Mononuclear cell (primary cell): ENCODE results near the gene HEPACAM. TPM values are rescaled to one million over a fixed set of nuclear protein-coding genes. Genes with fewer than 3 reads are reported as not detected.

Source experiments
- H3K27me3 ChIP-seq: 2 replicates; pipeline ENCODE4 v1.6.0; 2011; ENCODE audit warnings: low read length, control low read depth; ENCODE audit not compliant: insufficient read depth
- H3K4me1 ChIP-seq: 2 replicates; pipeline ENCODE4 v1.5.1; 2011; ENCODE audit warnings: mild to moderate bottlenecking, low read length, control low read depth; ENCODE audit not compliant: insufficient read depth
- H3K4me3 ChIP-seq: 2 replicates; pipeline ENCODE4 v1.5.1; 2011; ENCODE audit warnings: mild to moderate bottlenecking, low read length, moderate library complexity
- H3K9me3 ChIP-seq: 2 replicates; pipeline ENCODE4 v1.5.1; 2011; ENCODE audit warnings: low read depth, mild to moderate bottlenecking, control low read depth, low read length
- total RNA-seq: library from RNA; depleted of rRNA; stranded (reverse); fragments of >200 nt; gene quantifications from one replicate; pipeline ENCODE4 v1.2.3, GENCODE V29; 2012

The HEPACAM gene
- total RNA-seq, 1 donor, result 0.10 TPM

GRCh38 chr11:124889191-124890091, 46.4 kb downstream of the HEPACAM start:
- H3K4me3 ChIP-seq, result no peak overlapping the region
- no peaks in the 10 kb centered on the region for H3K27me3 ChIP-seq
- H3K9me3 ChIP-seq, result no peaks in the 10 kb centered on the region
- H3K4me1 ChIP-seq, result peaks cover 3% of the 10 kb centered on the region

- Histone ChIP-seq H3K9me3 (no peaks in the 10 kb centered on the region), H3K4me1 (peaks cover 3% of the 10 kb centered on the region), H3K27me3 (no peaks in the 10 kb centered on the region), H3K4me3 (no peak overlapping the region)
These were observed 48.2 kb downstream of the HEPACAM start for GRCh38 chr11:124887667-124888013.

GRCh38 chr11:124886978-124887666, 48.7 kb downstream of the HEPACAM start:
- no peak overlapping the region for H3K4me3 ChIP-seq
- no peaks in the 10 kb centered on the region for H3K27me3 ChIP-seq
- no peaks in the 10 kb centered on the region for H3K9me3 ChIP-seq
- H3K4me1 ChIP-seq, result peaks cover 3% of the 10 kb centered on the region

DNA sequence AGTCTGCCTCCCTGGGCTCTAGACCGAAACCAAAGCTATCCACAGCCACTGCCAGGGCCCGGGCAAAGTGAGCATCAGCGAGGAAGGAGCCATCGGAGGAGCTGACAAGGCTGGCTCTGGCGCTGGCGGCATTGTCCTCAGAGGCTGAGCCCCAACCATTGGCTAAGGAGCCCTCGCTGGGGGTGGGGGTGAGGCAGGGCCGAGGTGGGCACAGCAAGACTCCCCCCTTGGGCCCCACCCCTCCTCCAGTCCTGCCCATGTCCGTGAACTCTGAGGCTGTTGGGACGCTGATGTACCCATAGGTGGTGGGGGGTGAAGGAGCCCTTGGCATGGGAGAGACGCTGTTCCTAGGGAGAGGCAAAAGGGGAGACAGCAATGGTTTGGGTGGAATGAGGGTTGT, 49.4 kb downstream of the HEPACAM start:
- Histone ChIP-seq H3K4me3 (no peak overlapping the region), H3K9me3 (no peaks in the 10 kb centered on the region), H3K27me3 (no peaks in the 10 kb centered on the region), H3K4me1 (peaks cover 3% of the 10 kb centered on the region)

- Histone ChIP-seq H3K4me1 (peaks cover 3% of the 10 kb centered on the region), H3K9me3 (no peaks in the 10 kb centered on the region), H3K27me3 (no peaks in the 10 kb centered on the region), H3K4me3 (no peak overlapping the region)
These were observed 50.9 kb downstream of the HEPACAM start for GRCh38 chr11:124884869-124885479.

- Histone ChIP-seq H3K9me3 (no peaks in the 10 kb centered on the region), H3K4me3 (no peak overlapping the region), H3K27me3 (no peaks in the 10 kb centered on the region), H3K4me1 (no peaks in the 10 kb centered on the region)
These were observed 51.5 kb downstream of the HEPACAM start for GRCh38 chr11:124884340-124884739.

GRCh38 chr11:124882339-124883071, 53.3 kb downstream of the HEPACAM start:
- H3K27me3 ChIP-seq, result peaks cover 4% of the 10 kb centered on the region
- peaks cover 2% of the 10 kb centered on the region for H3K4me1 ChIP-seq
- H3K9me3 ChIP-seq, result no peaks in the 10 kb centered on the region
- no peak overlapping the region for H3K4me3 ChIP-seq

DNA sequence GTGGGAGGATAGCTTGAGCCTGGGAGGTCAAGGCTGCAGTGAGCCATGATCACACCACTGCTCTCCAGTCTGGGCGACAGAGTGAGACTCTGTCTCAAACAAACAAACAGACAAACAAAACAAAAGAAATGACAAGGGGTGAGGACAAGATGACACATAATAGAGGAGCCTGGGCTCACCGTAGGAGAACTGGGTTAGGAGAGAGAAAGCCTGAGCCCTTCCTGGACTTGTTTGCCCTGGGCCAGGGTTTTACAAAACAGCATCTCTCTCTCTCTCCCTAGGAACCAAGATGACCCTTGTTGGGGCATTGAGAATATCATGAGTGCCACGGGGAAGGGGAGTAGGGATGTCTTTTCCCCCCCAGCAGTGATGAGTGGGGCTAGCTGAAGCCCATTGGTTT, 54.9 kb downstream of the HEPACAM start:
- H3K4me1 ChIP-seq, result peaks cover 14% of the 10 kb centered on the region
- H3K4me3 ChIP-seq, result no peak overlapping the region
- H3K27me3 ChIP-seq, result peaks cover 4% of the 10 kb centered on the region
- no peaks in the 10 kb centered on the region for H3K9me3 ChIP-seq

DNA sequence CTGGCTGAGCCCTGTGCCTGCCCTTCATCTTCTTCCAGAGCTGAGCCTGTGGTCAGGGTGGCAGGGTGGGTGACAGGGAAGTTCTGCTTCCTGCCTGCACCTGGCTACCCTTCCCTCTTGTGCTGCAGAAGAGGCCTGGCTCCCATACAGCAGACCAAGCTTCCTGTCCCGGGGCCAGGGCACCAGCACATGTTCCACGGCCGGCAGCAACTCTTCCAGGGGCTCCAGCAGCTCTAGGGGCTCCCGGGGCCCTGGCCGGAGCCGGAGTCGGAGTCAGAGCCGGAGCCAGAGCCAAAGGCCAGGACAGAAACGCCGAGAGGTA, 55.6 kb downstream of the HEPACAM start:
- peaks cover 7% of the 10 kb centered on the region for H3K27me3 ChIP-seq
- H3K4me1 ChIP-seq, result peaks cover 18% of the 10 kb centered on the region
- H3K4me3 ChIP-seq, result no peak overlapping the region
- H3K9me3 ChIP-seq, result no peaks in the 10 kb centered on the region

- Histone ChIP-seq H3K4me3 (no peak overlapping the region), H3K9me3 (no peaks in the 10 kb centered on the region), H3K27me3 (peaks cover 7% of the 10 kb centered on the region), H3K4me1 (peaks cover 18% of the 10 kb centered on the region)
These were observed 56.2 kb downstream of the HEPACAM start for GRCh38 chr11:124879493-124880289.

GRCh38 chr11:124878759-124879492, 56.9 kb downstream of the HEPACAM start:
- no peak overlapping the region for H3K4me3 ChIP-seq
- H3K9me3 ChIP-seq, result no peaks in the 10 kb centered on the region
- peaks cover 18% of the 10 kb centered on the region for H3K4me1 ChIP-seq
- peaks cover 7% of the 10 kb centered on the region for H3K27me3 ChIP-seq

DNA sequence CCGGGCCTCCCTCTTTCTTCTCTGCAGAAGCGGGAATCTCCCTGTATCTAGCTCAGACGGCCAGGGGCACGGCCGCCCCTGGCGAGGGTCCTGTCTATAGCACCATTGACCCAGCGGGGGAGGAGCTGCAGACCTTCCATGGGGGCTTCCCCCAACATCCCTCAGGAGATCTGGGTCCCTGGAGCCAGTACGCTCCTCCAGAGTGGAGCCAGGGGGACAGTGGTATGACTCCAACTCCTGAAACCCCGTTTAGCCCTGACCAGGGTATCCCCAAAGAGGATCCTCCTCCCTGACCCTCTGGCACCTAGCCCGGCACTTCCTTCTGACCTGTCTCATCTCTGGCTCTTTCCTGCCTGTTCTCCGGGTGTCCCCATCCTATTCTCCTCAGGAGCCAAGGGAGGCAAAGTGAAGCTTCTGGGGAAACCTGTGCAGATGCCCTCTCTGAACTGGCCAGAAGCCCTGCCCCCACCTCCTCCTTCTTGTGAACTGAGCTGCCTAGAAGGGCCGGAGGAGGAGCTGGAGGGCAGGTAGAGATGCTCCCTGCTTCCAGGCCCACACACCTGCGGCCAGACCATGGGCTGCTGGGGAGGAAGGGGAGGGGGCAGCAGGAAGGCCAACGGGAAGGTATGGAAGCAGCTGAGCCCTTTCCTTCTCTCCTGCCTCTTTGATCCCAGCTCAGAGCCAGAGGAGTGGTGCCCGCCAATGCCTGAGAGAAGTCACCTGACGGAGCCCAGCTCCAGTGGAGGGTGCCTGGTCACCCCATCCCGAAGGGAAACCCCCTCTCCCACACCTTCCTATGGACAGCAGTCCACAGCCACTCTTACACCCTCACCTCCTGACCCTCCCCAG, 57.7 kb downstream of the HEPACAM start:
- H3K4me3 ChIP-seq, result no peak overlapping the region
- no peaks in the 10 kb centered on the region for H3K9me3 ChIP-seq
- peaks cover 18% of the 10 kb centered on the region for H3K4me1 ChIP-seq
- H3K27me3 ChIP-seq, result peaks cover 7% of the 10 kb centered on the region

DNA sequence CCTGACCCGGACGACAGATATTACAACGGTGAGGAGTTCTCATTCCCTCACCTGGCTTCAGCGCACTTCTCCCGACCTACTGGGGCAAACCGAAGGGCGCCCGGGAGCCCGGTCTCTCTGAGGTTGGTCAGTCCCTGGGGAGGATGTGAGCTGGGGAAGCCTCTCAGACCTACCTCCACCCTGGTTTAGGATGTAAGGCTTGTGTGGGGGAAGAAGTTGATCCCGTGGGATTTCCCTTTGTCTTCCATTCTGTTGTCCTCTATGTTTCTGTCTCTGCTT, 58.3 kb downstream of the HEPACAM start:
- Histone ChIP-seq H3K9me3 (no peaks in the 10 kb centered on the region), H3K4me1 (peaks cover 18% of the 10 kb centered on the region), H3K27me3 (peaks cover 7% of the 10 kb centered on the region), H3K4me3 (no peak overlapping the region)
